HG03521 (cell line): ENCODE data around the gene IFFO2.

Source experiments
- ATAC-seq: cut with Tn5 transposase; IDR thresholded peaks from one replicate; pipeline ENCODE4 v1.9.1; 2021; ENCODE audit warnings: mild to moderate bottlenecking, moderate library complexity; ENCODE audit not compliant: unreplicated experiment

IFFO2 gene

GRCh38 chr1:18921516-18922251, 34.8 kb downstream of the IFFO2 start:
- no peak for ATAC-seq

- ATAC-seq: no peak
These were observed 35.5 kb downstream of the IFFO2 start for GRCh38 chr1:18920931-18921330.

GRCh38 chr1:18919956-18920355, 36.5 kb downstream of the IFFO2 start:
- ATAC-seq: no peak

- no peak for ATAC-seq
These were observed 37.1 kb downstream of the IFFO2 start for GRCh38 chr1:18919197-18919905.

- ATAC-seq: no peak
These were observed 38.1 kb downstream of the IFFO2 start for GRCh38 chr1:18918417-18918816.

- no peak for ATAC-seq
These were observed 39.2 kb downstream of the IFFO2 start for GRCh38 chr1:18917071-18917799.

GRCh38 chr1:18915341-18915740, 41.1 kb downstream of the IFFO2 start:
- ATAC-seq: no peak

- no peak for ATAC-seq
These were observed 43.2 kb downstream of the IFFO2 start for GRCh38 chr1:18913065-18913835.

- no peak for ATAC-seq
These were observed 43.9 kb downstream of the IFFO2 start for GRCh38 chr1:18912550-18912949.

GRCh38 chr1:18908911-18909771, 47.3 kb downstream of the IFFO2 start:
- ATAC-seq: no peak

- no peak for ATAC-seq
These were observed 48.3 kb downstream of the IFFO2 start for GRCh38 chr1:18907917-18908845.

GRCh38 chr1:18907021-18907916, 49.2 kb downstream of the IFFO2 start:
- ATAC-seq: no peak

- no peak for ATAC-seq
These were observed 53.2 kb downstream of the IFFO2 start for GRCh38 chr1:18903291-18903756.

- ATAC-seq: peak; percentile 95
These were observed 53.8 kb downstream of the IFFO2 start, which contains the start of gene ALDH4A1 for GRCh38 chr1:18902523-18903290. ALDH4A1 (minus strand) TSS chr1:18902555; CDS start chr1:18902523, 32 bp downstream.

GRCh38 chr1:18901952-18902522, 54.4 kb downstream of the IFFO2 start:
- no peak for ATAC-seq

- no peak for ATAC-seq
These were observed 55.1 kb downstream of the IFFO2 start for GRCh38 chr1:18901147-18901951.
